GM18511 (cell line): ENCODE data around the gene HLA-E.
"Not testable (repeated sequence)": the region's sequence is repeated elsewhere in the genome, so short reads cannot be mapped to it uniquely, and the experiment has no call there.

Source experiments
- ATAC-seq: cut with Tn5 transposase; IDR thresholded peaks from one replicate; pipeline ENCODE4 v1.9.1; 2021; ENCODE audit warnings: mild to moderate bottlenecking, moderate library complexity; ENCODE audit not compliant: unreplicated experiment

The HLA-E gene

DNA sequence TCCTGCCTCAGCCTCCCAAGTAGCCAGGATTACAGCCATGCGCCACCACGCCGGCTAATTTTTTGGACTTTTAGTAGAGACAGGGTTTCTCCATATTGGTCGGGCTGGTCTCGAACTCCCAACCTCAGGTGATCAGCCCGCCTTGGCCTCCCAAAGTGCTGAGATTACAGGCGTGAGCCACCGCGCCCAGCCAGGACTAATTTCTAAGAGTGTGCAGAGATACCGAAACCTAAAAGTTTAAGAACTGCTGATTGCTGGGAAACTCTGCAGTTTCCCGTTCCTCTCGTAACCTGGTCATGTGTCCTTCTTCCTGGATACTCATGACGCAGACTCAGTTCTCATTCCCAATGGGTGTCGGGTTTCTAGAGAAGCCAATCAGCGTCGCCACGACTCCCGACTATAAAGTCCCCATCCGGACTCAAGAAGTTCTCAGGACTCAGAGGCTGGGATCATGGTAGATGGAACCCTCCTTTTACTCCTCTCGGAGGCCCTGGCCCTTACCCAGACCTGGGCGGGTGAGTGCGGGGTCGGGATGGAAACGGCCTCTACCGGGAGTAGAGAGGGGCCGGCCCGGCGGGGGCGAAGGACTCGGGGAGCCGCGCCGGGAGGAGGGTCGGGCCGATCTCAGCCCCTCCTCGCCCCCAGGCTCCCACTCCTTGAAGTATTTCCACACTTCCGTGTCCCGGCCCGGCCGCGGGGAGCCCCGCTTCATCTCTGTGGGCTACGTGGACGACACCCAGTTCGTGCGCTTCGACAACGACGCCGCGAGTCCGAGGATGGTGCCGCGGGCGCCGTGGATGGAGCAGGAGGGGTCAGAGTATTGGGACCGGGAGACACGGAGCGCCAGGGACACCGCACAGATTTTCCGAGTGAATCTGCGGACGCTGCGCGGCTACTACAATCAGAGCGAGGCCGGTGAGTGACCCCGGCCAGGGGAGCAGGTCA lies at the start of gene HLA-E:
HLA-E (plus strand) TSS at position 429 of the 945 bp plus-strand sequence; CDS start at position 452, 23 bp downstream.
- ATAC-seq = peak; percentile 83

GRCh38 chr6:30441171-30441570 lies 48.1 kb upstream of the HLA-E start:
- no peak for ATAC-seq

DNA sequence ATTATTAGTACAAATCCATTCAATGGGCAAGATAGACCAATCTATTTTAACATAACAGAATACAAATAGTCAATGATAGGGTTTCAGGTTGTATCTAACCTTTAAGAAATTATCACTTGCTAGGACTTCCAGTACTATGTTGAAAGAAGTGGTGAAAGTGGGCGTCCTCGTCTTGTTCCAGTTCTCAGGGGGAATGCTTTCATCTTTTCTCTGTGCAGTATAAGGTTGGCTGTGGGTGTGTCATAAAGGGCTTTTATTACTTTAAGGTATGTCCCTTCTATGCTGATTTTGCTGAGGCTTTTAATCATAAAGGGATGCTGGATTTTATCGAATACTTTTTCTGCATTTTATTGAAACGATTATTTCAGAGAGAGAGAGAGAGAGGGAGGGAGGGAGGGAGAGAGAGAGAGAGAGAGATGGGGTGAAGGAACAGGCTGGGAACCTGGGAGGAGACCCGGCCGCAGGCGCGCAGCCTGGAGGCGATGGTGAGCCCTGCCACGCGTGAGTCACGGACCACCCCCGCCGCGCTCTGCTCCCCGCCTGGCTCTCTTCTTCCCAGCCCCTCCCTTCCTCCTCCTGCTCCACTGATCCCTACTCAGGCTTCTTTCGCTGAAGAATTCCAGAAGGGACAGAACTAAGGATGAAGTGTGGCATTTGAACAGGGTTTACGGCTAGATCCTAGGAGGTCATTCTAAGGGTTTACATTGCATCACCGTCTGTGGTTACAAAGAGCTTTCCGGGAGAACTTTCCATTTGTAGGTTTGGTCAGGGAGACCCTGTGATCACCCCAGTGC lies 45.5 kb upstream of the HLA-E start:
- no peak for ATAC-seq

- ATAC-seq = no peak
Measured at GRCh38 chr6:30444451-30444742, 44.9 kb upstream of the HLA-E start.

GRCh38 chr6:30446259-30446658 lies 43.0 kb upstream of the HLA-E start:
- ATAC-seq = no peak

DNA sequence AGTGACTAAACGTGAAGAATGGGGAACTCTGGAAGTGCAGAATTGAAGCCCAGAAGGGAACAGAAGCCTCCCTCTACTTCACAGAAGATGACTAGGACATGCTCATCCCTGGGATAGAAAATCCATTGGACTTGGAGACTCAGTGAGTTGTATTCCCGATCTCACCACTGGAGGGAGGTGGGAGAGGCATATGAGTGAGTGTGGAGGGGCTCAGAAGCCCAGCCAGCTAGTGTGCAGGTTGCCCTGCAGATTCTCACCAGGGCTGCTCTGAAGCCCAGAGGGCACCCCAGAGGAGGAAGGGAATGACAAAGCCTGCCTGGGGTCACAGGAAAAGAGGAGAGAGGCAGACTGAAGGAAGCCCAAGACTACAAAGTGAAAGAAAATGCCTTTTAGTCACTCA lies 42.1 kb upstream of the HLA-E start:
- ATAC-seq = no peak

GRCh38 chr6:30450548-30450908 lies 38.8 kb upstream of the HLA-E start:
- no peak for ATAC-seq

- peak; percentile 55 for ATAC-seq
Measured at GRCh38 chr6:30450909-30451841, 38.1 kb upstream of the HLA-E start.

DNA sequence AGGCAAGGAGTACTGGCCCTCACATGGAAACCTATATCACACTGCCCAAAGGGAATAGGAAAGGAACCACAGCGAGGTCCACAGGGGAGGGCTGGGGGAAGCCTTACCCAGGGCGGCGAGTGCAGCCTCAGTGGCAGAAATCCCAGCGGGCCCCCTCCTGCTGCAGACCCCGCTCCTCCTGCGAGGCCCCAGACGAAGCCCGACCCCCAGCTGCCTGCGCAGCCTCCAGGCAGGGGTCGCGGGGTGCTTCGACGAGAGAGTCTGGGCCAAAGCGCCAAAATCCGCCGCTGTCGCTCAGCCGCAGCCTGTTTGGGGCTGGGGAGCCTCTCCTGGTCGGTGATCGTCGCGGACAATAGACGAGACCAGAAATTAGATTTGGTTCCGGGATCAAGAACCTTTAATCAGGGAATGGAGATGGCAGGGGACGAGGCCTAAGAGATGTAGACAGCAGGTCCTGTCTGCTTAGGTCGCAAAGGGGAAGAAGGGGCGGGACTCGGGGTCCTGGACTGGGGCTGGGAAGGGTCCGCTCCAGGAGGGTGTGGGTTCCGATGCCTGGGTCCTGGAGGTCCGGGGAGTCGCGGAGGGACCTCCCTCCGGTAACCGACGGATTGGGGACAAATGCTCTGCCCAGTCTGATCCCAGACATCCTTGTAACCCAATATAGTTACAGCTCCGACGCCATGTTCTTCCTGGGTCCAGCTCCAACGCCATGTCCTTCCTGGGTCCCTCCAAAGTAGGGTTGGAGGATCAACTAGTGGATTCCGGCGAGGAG lies 36.4 kb upstream of the HLA-E start:
- ATAC-seq = no peak

DNA sequence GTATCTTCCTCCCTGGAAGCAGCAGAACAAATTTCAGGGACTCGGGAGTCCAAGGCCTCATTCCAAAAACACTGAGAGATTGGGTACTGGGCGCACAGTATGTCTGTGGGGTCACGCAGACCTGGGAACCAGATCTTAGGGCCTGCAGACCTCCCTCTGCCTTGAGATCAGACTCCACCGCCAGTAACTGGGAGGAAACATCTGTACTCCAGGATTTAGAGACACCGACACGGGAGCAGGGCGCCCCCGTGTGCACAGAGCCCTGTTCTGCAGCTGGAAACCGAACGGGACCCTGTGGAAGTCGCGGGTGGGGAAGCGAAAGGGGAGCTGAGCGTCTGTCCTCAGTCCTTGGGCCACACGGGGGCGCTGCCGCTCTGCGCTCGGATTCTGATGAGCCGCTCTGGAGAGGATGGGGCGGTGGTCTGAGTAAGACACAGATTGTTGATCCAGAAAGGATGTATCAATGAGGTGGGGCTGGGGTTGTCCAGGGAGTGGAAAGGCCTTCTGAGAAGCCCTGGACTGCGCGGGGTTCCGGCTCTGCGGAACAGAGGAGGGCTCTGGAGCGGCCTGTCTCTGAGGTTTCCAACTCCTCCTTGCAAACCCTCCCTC lies 35.7 kb upstream of the HLA-E start:
- ATAC-seq = no peak

- no peak for ATAC-seq
Measured at GRCh38 chr6:30459145-30459544, 30.2 kb upstream of the HLA-E start.

DNA sequence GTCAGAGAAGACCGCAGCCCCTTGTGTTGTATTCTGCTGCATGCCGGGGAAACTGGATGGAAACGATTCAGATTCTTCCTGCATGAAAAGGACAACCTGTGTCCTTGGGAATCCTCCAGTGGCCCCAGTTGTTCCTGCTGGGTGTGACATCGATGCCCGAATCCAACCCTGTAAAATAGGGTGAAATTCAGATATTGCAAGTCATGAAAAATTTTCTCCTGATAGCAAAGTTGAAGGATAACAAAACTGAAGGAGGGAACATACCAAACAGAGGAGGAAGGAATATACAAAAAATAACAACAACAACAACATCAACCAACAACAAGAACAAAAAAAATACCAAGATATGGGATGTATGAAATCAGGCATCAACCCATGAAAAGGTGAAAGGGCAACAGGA lies 28.3 kb upstream of the HLA-E start:
- no peak for ATAC-seq

GRCh38 chr6:30462482-30462881 lies 26.8 kb upstream of the HLA-E start:
- no peak for ATAC-seq

GRCh38 chr6:30463242-30463641 lies 26.1 kb upstream of the HLA-E start:
- ATAC-seq = no peak

DNA sequence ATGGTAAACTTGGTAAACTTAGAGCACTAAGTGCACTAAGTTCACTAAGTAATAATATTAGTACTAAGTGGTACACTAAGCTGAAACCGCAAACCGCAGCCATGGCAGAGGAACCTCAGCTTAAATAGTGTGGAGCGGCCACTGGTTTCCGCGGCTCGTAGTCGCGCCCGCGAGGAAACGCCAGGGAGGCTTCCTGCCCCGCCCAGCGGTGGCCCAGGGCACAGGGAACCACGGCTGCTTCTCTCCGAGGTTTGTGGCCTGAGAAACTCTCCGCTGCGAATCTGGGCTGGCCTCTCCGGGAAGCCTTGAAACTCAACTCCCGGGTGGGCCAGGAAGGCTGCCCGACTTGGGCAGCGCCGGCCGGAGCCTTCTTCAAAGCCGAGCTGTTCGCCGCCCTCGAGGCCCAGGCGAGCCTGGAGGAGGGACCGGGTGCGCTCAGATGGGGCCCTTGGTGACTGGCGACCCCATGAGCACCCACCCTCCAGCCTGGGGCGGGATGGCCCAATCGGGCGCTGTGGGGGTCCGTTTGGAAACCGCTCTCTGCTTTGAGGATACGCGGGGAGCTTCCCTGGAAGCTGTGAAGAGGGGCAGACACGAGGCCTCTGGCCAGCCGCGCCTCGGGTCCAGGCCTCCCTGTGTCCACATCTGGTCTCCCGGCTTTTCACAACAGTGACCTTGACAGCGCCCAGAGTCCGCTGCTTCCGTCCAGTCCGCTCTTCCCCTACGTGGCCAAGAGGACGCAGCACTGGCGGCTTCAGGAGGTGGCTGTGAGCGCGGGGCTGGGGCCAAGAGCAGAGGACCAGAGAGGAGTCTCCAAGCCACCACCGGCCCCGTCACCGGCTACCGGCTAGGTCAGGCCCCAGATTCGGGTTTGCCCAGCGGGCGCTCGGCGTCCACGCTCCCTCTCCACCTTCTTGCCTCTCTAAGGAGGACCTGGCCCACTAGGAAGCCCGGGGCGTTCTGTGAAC lies 25.4 kb upstream of the HLA-E start:
- ATAC-seq = no peak

- ATAC-seq = no peak
Measured at GRCh38 chr6:30465595-30466306, 23.6 kb upstream of the HLA-E start.

GRCh38 chr6:30470968-30471367 lies 18.3 kb upstream of the HLA-E start:
- no peak for ATAC-seq

- not testable (repeated sequence) for ATAC-seq
Measured at GRCh38 chr6:30475116-30475515, 14.2 kb upstream of the HLA-E start.
